KMS-11 (cell line): ENCODE measurements around the gene CEP128.
A peak's percentile ranks its signal among the peaks of the same experiment; 100 is the strongest.

Experiments used
- H2AFZ ChIP-seq: fragments of 200-600 bp; sonication (generic); 2 replicates; pipeline ENCODE4 v1.6.1; 2016; ENCODE audit warnings: antibody characterized with exemption, mixed run types, low read depth
- H3K27ac ChIP-seq: fragments of 200-600 bp; sonication (generic); 2 replicates; pipeline ENCODE4 v1.6.1; 2016; ENCODE audit warnings: mild to moderate bottlenecking, mixed run types
- H3K27me3 ChIP-seq: fragments of 200-600 bp; sonication (generic); 2 replicates; pipeline ENCODE4 v1.6.1; 2017; ENCODE audit warnings: mild to moderate bottlenecking, low read depth, mixed run types, moderate library complexity; ENCODE audit not compliant: insufficient read depth
- H3K36me3 ChIP-seq: fragments of 200-600 bp; sonication (generic); 2 replicates; pipeline ENCODE4 v1.6.1; 2017; ENCODE audit warnings: mild to moderate bottlenecking, mixed run types; ENCODE audit not compliant: insufficient read depth
- H3K4me1 ChIP-seq: fragments of 200-600 bp; sonication (generic); 2 replicates; pipeline ENCODE4 v1.6.1; 2016; ENCODE audit warnings: mild to moderate bottlenecking, low read depth, mixed run types; ENCODE audit not compliant: poor library complexity, severe bottlenecking
- H3K4me2 ChIP-seq: fragments of 200-600 bp; sonication (generic); 2 replicates; pipeline ENCODE4 v1.7.0; 2016; ENCODE audit warnings: mild to moderate bottlenecking, mixed run types
- H3K4me3 ChIP-seq: fragments of 200-600 bp; sonication (generic); IDR thresholded peaks from 2 replicates; pipeline ENCODE4 v1.6.1; 2017; ENCODE audit warnings: low read depth, low read length, mixed read lengths; ENCODE audit not compliant: insufficient read depth
- H3K79me2 ChIP-seq: fragments of 200-600 bp; sonication (generic); 2 replicates; pipeline ENCODE4 v1.6.1; 2016; ENCODE audit warnings: low read depth, mixed run types; ENCODE audit not compliant: insufficient read depth
- H3K9ac ChIP-seq: fragments of 200-600 bp; sonication (generic); 2 replicates; pipeline ENCODE4 v1.6.1; 2016; ENCODE audit warnings: mild to moderate bottlenecking, mixed run types
- H4K20me1 ChIP-seq: fragments of 200-600 bp; sonication (generic); 2 replicates; pipeline ENCODE4 v1.6.1; 2016; ENCODE audit warnings: mild to moderate bottlenecking, mixed run types; ENCODE audit not compliant: insufficient read depth
- CTCF ChIP-seq: fragments of 200-600 bp; sonication (generic); conservative IDR thresholded peaks from 2 replicates; pipeline ENCODE4 v1.6.1; 2017; ENCODE audit warnings: low read depth, mild to moderate bottlenecking, antibody characterized with exemption, low read length, moderate library complexity, mixed read lengths

Gene CEP128

GRCh38 chr14:80941241-80942185 lies at the start of gene CEP128:
Gene CEP128, minus strand, starts transcription at chr14:80941738.
- H3K4me2 ChIP-seq: peak within 1 kb of the TSS; percentile 28
- no peaks in the 10 kb centered on the region for H4K20me1 ChIP-seq
- peak within 1 kb of the TSS; percentile 22; the same call in 1 of the 2 replicates for H2AFZ ChIP-seq
- peak within 1 kb of the TSS; percentile 22; the same call in 1 of the 2 replicates for H3K27ac ChIP-seq
- H3K36me3 ChIP-seq: no peaks in the 10 kb centered on the region
- H3K27me3 ChIP-seq: no peaks in the 10 kb centered on the region
- H3K79me2 ChIP-seq: peaks cover 28% of the 10 kb centered on the region; the same call in 1 of the 2 replicates
- peak within 1 kb of the TSS; percentile 25; the same call in 1 of the 2 replicates for H3K9ac ChIP-seq
- no peak for TF ChIP-seq CTCF
- H3K4me3 ChIP-seq: no peak within 1 kb of the TSS
- peaks cover 33% of the 10 kb centered on the region for H3K4me1 ChIP-seq

- Histone ChIP-seq H3K79me2 (no peaks in the 10 kb centered on the region), H3K4me3 (no peak overlapping the region), H3K27ac (no peak overlapping the region), H3K4me2 (no peak overlapping the region), H3K4me1 (peaks cover 39% of the 10 kb centered on the region), H3K27me3 (no peaks in the 10 kb centered on the region), H3K9ac (no peak overlapping the region), H3K36me3 (no peaks in the 10 kb centered on the region), H2AFZ (no peak overlapping the region), H4K20me1 (no peaks in the 10 kb centered on the region)
- no peak for TF ChIP-seq CTCF
Measured at GRCh38 chr14:80988735-80989429, 47.3 kb upstream of the CEP128 start.

- no peak overlapping the region for H3K4me2 ChIP-seq
- H3K27ac ChIP-seq: no peak overlapping the region
- H2AFZ ChIP-seq: no peak overlapping the region
- no peak overlapping the region for H3K4me3 ChIP-seq
- no peaks in the 10 kb centered on the region for H4K20me1 ChIP-seq
- H3K9ac ChIP-seq: no peak overlapping the region
- no peaks in the 10 kb centered on the region for H3K36me3 ChIP-seq
- H3K79me2 ChIP-seq: no peaks in the 10 kb centered on the region
- H3K27me3 ChIP-seq: no peaks in the 10 kb centered on the region
- TF ChIP-seq CTCF: no peak
- H3K4me1 ChIP-seq: peaks cover 39% of the 10 kb centered on the region
Measured at GRCh38 chr14:80988192-80988591, 46.7 kb upstream of the CEP128 start.

- Histone ChIP-seq H3K27me3 (no peaks in the 10 kb centered on the region), H3K9ac (no peak overlapping the region), H2AFZ (no peak overlapping the region), H3K4me1 (peaks cover 39% of the 10 kb centered on the region), H3K4me2 (0 out of 2 replicates have a peak overlapping the region, but pooled peaks have one; percentile 13), H3K79me2 (no peaks in the 10 kb centered on the region), H3K36me3 (no peaks in the 10 kb centered on the region), H3K27ac (no peak overlapping the region), H3K4me3 (no peak overlapping the region), H4K20me1 (no peaks in the 10 kb centered on the region)
- peak; percentile 69 for TF ChIP-seq CTCF
Measured at GRCh38 chr14:80987235-80988032, 45.9 kb upstream of the CEP128 start.
